SW 1271 (cell line): ENCODE measurements around the gene ACAP3.

Experiments used
- DNase-seq, 2 experiments: peaks; one replicate each; lab custom pipeline; 2025; lab: John Stamatoyannopoulos, UW

ACAP3 gene

DNA sequence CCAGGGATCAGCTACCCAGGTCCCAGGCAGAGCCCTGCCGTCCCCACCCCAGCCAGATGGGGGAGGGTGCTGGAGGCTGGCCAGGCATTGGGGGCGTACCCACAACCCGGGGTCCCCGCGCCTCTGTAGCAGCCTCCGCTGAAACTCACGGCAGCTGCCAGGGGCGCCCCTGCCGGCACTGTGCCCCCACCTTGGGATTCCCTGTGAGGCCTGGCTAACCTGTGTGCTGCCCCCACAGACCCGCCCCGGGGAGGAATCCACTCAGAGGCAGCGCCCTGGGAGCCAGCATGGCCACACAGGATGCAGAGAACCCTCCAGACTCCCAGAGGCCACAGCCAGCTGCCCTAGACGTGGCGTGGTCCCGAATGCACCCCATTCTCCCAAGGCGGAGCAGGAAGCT, 37.7 kb upstream of the ACAP3 start:
- no peak for DNase-seq

DNA sequence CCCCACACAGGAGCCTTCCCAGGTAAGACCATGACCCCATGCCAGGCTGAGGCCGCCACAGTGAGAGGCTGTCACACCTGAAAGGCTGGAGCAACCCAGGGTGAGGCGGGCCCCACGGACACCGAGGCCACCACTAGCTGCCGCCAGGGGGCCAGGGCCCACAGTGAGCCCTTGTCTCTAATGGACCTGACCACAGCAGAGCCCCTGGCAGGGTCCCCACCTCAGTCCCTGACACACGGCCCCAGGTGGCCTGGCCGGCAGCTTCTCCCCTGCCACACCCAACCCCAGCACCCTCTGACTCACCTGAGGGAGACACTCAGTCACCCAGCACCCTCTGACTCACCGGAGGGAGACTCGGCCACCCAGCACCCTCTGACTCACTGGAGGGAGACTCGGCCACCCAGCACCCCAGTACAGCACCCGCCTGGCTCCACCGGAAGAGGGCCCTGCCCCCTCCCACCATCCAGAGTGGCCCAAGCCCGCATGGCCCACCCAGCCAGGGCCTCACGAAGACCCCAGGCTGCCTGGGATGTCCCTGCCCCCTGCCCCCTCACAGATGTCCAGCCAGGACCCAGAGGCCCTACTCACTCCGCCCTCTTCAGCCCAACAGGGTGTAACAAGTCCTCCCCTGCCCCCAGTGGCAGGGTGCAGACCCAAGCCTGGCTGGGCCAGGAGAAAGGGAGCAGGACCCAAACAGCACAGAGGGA, 37.1 kb upstream of the ACAP3 start:
- DNase-seq = peak; percentile 63 to 68

DNA sequence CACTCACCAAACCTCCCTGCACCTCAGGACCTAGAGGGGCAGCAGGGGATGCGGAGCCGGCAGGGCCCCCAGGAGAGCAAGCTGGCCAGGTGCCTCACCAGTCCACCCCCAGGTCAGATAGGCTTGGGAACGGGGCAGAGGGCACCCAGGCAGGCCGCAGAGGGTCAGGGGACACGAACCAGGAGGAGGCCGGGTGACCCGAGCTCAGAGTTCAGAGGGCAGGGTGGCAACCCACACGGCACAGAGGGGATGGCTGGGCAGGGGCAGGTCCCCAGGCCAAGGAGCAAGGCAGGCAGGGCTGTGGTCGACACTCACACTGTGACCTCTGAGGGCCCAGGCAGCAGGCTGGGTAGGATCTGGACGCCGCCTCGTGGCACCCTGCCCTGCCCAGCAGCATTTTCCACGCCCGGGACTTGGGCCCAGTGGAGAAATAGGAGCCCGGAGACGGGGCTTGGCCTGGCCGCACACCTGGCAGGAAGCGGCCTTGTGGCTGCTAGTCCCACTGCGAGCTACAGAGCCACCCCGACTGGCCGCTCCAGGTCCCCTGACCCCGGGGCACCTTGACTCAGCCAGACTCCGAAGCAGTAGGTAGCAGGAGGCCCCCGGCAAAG, 36.2 kb upstream of the ACAP3 start:
- no peak for DNase-seq

DNA sequence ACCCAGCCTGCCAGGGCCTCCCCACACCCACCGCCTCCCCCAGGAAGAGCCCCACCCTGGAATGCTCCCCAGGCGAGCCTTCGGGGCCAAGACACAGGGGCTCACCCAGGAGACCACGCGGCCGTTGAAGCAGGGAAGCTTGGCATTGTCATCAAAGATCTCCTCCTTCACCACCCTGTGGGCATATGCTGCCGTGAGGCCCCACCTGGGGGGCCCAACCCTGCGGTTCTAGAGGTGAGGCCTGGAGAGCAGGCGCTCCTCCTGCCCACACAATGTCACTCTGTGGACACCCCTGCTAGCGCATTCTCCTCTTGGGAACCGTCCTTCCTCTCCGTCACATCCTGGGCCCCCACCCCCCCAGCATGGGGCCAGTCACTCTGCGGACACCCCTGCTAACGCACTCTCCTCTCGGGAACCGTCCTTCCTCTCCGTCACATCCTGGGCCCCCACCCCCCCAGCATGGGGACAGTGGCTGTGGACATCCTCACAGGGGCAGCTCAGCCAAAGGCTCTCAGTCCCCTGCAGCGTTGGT, 34.9 kb upstream of the ACAP3 start:
- no peak for DNase-seq

DNA sequence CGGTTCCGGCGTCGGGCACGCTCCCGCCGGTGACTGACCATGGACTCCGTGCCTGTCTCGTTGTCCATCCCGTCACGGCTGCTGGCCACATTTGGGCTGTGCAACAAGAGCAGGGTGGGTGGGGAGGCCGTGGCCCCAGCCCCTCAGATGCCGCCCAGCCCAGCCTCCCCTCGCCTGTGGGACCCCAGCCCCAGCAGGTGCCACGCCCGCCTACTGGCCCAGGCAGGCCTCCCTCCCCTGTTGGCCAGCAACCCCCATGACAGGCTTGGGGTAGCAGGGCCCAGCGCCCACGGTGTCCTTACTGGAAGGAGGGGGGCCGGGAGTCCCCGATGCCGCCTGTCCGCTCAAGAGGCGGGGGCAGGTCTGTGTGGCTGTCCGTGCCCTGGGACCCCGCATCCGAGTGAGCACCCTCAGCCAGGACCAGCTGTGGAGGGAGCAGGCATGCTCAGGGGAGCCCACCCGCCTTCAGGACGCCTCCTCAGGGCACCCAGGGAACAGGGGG, 34.4 kb upstream of the ACAP3 start:
- DNase-seq = no peak

DNA sequence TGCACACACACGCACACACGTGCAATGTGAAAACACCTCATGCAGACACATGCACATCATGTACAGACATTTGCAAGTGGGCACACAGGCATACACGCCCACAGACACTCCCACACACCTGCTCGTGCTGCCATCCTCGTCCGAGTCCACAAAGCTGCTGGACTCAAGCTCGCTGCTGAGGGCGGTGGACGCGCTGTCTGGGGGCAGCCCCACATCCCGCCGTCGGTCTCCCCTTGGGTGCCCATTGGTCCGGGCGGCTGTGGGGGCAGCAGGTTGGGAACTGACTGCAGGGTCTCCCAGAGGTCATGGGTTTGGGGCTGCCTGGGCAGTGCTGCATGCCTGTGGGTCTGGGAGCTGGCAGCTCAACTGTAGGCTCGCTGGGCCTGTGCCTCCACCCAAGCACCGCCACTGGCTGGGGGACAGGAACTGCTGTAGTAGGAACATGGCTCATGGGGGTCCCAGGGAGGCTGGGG, 33.9 kb upstream of the ACAP3 start:
- no peak for DNase-seq

DNA sequence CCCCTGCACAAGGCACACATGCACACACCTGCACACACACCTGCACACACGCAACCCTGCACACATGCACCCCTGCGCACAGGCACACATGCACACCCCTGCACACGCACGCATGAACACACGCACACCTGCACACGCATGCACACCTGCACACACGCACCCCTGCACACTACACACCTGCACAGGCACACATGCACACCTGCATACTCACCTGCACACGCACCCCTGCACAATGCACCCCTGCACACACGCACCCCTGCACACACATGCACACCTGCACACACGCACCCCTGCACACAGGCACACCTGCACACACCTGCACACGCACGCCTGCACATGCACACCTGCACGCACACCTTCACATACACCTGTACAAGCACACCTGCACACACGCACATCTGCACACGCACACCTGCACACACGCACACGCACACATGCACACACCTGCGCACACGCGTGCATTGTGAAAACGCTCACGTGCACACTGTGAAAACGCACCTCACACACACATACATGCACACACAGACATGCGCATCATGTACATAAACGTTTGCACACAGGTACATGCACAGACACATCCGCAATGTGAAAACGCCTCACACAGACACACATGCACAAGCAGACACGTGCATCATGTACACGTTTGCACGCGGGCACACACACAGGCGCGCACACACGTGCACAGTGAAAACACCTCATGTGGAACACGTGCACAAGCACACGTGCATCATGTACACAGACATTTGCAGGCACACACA, 33.2 kb upstream of the ACAP3 start:
- DNase-seq = no peak

DNA sequence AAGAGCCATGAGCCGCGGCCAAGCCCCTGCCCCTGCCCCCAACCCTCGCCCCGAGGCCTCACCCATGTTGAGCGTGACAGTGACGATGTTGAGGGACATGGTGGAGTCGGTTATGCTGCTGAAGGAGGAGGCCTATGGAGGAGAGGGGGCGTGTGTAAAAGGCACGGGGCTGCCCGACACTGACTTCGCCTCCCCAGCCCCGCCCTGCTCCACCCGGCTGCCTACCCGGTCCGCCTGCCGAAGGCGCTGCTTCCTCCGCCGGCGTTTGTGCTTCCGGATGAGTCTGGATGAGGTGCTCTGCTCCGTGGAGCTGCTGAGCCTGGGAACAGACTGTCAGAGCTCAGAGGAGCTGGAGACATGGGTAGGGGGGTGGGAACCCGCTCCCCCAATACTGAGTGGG, 32.5 kb upstream of the ACAP3 start:
- DNase-seq = no peak

DNA sequence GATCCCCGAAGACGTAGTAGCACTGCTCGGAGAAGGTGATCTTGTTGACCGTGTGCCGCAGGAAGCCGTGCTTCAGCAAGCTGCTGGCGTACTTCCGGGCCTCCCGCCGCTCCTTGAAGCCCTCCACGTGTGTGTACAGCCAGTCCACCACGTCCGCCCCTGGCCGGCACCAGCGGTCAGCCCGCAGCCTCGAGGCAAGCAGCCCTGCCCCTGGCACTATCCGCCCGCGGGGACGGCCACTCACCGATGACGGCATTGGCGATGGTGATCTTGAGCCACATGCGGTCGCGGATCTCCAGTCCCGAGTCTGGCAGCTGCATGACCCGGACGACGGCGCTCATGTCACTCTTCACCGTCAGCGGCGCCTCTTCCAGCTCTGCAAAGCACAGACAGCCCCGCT, 30.5 kb upstream of the ACAP3 start:
- no peak for DNase-seq

DNA sequence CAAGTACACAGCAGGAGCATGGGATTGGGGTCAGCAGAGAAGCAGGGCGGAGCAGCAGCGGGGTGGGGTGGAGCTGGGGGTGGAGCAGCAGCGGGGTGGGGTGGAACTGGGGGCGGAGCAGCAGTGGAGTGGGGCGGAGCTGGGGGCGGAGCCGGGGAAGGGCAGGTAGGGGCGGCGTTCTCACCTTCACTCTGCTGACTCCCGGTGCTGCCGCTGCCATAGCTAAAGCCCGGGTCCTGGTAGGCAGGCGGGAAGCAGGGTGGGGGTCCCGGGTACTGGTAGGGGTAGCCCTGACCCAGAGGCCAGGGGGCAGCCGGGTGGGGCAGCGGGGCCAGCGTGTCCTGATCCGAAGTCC, 30.0 kb upstream of the ACAP3 start:
- DNase-seq = no peak

DNA sequence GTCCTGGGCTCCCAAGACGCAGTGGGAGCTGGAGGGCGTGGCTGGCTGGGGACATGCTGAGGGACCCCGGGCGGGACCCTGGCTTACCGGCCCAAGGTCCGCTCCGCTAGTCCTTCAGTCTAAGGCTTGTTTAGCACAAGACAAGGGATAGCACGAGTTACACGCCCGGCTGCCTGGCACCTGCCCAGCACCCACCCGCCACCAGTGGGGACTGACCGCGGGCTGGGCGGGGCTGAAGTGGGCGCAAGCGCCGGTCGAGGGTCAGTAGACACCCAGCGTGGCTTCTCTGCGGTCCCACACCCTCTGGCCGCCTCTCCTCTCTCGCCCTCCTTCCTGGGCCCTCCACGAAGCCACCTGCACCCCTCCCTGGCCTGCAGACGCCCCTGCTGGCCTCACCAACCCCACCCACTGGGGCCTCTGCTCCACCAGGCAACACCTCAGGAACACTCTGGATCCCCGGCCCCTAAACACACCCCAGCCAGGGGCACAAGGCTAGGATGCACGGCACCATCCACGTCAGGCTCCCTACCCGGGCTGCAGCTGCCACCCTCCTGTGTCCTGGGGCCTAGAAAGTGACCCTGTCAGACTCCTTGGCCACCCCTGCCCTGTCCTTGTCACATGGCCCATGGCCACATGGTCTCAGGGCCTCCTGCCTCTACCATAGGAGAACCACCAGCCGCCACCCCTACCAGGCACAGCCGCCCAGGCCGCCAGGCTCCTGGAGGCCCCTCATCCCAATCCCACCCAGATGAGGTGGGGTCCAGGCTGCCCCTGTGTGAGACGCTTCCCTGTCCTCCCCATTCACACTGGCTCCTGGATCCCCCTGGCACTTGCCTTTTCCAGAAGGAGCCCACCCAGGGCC, 29.4 kb upstream of the ACAP3 start:
- no peak for DNase-seq

DNA sequence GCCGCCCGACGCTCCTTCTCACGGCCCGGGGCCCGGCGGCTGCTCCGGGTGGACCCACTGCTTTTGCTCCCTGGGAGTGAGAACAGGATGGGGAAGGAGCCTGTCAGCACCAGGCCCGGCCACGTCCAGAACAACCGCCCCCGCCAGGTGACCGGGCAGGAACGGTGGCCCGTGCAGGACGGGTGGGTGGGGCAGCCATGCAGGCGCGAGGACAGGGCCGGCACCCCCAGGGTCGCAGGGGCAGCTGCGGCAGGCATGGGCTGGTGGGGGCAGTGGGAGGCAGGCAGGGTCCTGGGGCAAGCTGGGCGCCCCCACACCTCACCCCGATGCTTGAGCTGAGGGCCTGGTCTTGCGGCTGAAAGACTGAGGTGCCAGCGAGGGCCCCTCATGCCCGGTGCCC, 28.7 kb upstream of the ACAP3 start:
- no peak for DNase-seq

DNA sequence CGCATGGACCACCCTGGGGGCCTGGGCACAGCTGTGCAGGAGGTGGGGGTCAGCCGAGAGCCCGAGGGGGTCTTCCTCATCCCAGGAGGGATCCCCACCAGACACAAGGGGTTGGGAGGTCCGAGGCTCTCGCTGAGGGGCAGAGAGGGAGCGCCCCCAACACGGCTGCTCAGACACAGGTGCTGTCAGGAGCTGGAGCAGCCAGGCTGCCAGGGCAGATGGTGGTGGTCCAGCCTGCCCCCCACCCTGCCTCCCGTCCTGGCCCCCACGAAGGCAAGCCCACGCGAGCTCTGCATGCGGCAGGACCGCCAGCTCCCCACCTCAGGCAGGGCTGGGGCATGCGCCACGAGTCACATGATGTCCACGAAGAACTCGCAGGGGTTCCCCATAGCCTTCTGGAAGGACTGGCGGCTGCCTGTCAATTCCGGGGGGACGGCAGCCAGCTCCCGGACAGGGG, 28.1 kb upstream of the ACAP3 start:
- DNase-seq = no peak

DNA sequence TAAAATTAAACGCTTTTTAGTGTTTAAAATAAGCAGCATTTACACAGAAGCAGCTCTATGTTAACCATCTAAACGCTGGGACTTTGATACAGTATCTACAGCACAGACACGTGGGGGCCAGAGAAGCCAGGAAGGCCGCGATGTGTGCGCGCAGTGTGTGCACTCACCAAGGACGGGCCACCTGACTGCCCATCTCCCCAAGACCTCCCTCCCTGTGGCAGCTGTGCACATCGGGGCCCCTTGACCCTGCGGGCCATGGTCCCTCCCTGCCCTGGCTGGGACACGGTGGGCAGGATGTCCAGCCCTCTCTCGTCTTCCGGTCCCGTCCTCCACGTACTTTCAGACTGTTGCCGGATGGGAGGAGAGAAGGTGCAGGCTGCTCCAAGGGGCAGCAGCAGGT, 27.6 kb upstream of the ACAP3 start:
- no peak for DNase-seq

DNA sequence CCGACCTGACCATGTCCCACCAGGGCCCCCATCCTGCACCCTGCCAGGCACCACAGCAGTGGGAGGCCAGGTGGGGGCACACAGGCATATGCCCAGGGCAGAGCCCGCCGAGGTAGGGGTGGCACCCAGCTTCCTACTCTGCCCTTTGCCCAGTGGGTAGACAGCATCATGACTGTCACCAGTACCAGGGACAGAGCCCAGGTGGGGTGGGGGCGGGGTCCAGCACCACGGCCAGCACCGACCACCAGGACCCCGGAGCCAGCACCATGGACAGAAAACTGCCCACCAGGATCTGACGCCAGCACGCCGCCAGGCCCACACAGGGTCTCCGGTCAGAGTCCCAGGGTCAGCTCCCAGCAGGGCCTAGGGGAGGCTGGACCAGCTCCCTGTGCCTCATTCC, 27.1 kb upstream of the ACAP3 start:
- DNase-seq = no peak

DNA sequence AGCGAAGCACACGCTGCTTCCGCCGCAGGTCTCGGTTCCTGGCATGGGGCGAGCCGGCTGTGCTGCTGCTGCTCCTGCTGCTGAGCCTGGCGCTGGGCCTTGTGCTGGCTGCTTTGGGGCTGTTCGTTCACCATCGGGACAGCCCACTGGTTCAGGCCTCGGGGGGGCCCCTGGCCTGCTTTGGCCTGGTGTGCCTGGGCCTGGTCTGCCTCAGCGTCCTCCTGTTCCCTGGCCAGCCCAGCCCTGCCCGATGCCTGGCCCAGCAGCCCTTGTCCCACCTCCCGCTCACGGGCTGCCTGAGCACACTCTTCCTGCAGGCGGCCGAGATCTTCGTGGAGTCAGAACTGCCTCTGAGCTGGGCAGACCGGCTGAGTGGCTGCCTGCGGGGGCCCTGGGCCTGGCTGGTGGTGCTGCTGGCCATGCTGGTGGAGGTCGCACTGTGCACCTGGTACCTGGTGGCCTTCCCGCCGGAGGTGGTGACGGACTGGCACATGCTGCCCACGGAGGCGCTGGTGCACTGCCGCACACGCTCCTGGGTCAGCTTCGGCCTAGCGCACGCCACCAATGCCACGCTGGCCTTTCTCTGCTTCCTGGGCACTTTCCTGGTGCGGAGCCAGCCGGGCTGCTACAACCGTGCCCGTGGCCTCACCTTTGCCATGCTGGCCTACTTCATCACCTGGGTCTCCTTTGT, 26.0 kb upstream of the ACAP3 start:
- no peak for DNase-seq

DNA sequence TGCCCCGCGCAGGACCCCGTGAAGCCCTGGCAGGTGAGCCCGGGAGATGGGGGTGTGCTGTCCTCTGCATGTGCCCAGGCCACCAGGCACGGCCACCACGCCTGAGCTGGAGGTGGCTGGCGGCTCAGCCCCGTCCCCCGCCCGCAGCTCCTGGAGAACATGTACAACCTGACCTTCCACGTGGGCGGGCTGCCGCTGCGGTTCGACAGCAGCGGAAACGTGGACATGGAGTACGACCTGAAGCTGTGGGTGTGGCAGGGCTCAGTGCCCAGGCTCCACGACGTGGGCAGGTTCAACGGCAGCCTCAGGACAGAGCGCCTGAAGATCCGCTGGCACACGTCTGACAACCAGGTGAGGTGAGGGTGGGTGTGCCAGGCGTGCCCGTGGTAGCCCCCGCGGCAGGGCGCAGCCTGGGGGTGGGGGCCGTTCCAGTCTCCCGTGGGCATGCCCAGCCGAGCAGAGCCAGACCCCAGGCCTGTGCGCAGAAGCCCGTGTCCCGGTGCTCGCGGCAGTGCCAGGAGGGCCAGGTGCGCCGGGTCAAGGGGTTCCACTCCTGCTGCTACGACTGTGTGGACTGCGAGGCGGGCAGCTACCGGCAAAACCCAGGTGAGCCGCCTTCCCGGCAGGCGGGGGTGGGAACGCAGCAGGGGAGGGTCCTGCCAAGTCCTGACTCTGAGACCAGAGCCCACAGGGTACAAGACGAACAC, 25.2 kb upstream of the ACAP3 start:
- no peak for DNase-seq

DNA sequence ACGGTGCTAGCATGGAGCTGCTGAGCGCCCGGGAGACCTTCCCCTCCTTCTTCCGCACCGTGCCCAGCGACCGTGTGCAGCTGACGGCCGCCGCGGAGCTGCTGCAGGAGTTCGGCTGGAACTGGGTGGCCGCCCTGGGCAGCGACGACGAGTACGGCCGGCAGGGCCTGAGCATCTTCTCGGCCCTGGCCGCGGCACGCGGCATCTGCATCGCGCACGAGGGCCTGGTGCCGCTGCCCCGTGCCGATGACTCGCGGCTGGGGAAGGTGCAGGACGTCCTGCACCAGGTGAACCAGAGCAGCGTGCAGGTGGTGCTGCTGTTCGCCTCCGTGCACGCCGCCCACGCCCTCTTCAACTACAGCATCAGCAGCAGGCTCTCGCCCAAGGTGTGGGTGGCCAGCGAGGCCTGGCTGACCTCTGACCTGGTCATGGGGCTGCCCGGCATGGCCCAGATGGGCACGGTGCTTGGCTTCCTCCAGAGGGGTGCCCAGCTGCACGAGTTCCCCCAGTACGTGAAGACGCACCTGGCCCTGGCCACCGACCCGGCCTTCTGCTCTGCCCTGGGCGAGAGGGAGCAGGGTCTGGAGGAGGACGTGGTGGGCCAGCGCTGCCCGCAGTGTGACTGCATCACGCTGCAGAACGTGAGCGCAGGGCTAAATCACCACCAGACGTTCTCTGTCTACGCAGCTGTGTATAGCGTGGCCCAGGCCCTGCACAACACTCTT, 24.5 kb upstream of the ACAP3 start:
- DNase-seq = no peak

DNA sequence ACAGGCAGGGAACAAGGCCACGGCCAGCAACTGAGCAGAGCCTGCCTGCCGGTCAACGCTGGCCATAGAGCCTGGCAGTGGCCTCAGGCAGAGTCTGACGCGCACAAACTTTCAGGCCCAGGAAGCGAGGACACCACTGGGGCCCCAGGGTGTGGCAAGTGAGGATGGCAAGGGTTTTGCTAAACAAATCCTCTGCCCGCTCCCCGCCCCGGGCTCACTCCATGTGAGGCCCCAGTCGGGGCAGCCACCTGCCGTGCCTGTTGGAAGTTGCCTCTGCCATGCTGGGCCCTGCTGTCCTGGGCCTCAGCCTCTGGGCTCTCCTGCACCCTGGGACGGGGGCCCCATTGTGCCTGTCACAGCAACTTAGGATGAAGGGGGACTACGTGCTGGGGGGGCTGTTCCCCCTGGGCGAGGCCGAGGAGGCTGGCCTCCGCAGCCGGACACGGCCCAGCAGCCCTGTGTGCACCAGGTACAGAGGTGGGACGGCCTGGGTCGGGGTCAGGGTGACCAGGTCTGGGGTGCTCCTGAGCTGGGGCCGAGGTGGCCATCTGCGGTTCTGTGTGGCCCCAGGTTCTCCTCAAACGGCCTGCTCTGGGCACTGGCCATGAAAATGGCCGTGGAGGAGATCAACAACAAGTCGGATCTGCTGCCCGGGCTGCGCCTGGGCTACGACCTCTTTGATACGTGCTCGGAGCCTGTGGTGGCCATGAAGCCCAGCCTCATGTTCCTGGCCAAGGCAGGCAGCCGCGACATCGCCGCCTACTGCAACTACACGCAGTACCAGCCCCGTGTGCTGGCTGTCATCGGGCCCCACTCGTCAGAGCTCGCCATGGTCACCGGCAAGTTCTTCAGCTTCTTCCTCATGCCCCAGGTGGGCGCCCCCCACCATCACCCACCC, 23.6 kb upstream of the ACAP3 start, which contains the start of gene TAS1R3:
TSS of gene TAS1R3 (plus strand) at position 213 of the 898 bp plus-strand sequence. CDS start at position 279, 66 bp downstream.
- no peak for DNase-seq
